ENCODE measurements around the gene STXBP4. TPM values are rescaled to one million over a fixed set of nuclear protein-coding genes. Genes with fewer than 3 reads are reported as not detected.

The STXBP4 gene
- total and polyA plus RNA-seq, 2 donors (not counting 3 experiments of a cell fraction or from before 2014, with no cell fraction given), result 1.9 to 12.9 TPM

GRCh38 chr17:55155856-55156560 is 187.4 kb downstream of the STXBP4 start:
- CTCF ChIA-PET, result interaction anchor here (1.2 to 1.6 kb wide), 3 partner anchors 12 to 358 kb away, joined by 3 read pairs; no protein-coding TSS in a partner anchor
- Histone ChIP-seq H3K9me1 (replicated peaks; ENCODE audit: control insufficient read depth, extremely low read depth, insufficient read depth, low read length) (no peaks in the 10 kb centered on the region), H3K4me2 (ENCODE audit: insufficient read depth, low read length) (no peak overlapping the region), H3K27ac (ENCODE audit: insufficient read depth, low read depth, low read length) (no peak overlapping the region), H2AFZ (ENCODE audit: low read depth, low read length) (no peak overlapping the region), H3K4me3 (replicated peaks in 1 of 3; ENCODE audit: insufficient read depth in 1 of 3, low read depth in 1 of 3, low read length in 3 of 3) (no peak overlapping the region), H3K36me3 (ENCODE audit: control insufficient read depth in 2 of 2, extremely low read depth in 1 of 2, insufficient read depth in 2 of 2, low read length in 2 of 2) (no peaks in the 10 kb centered on the region), H4K20me1 (replicated peaks; ENCODE audit: control insufficient read depth, extremely low read depth, insufficient read depth, low read length) (no peaks in the 10 kb centered on the region), H3K9me3 (replicated peaks; ENCODE audit: control insufficient read depth, insufficient read depth, low read length) (no peaks in the 10 kb centered on the region), H3K9ac (replicated peaks; ENCODE audit: extremely low read depth, insufficient read depth, low read length) (no peak overlapping the region), H3K27me3 (ENCODE audit: control insufficient read depth in 2 of 2, insufficient read depth in 2 of 2, low read length in 2 of 2) (no peaks in the 10 kb centered on the region), H3K79me2 (ENCODE audit: control insufficient read depth, insufficient read depth, low read length) (no peaks in the 10 kb centered on the region), H3K4me1 (ENCODE audit: control insufficient read depth, extremely low read depth, insufficient read depth, low read length) (peaks cover 16% of the 10 kb centered on the region)
- BruUV-seq (replicated peaks), result no TSS peak
- DNase-seq (ENCODE audit: low read depth, low spot score) (no peak), FAIRE-seq (no peak)
- TF ChIP-seq, protein P1, sequence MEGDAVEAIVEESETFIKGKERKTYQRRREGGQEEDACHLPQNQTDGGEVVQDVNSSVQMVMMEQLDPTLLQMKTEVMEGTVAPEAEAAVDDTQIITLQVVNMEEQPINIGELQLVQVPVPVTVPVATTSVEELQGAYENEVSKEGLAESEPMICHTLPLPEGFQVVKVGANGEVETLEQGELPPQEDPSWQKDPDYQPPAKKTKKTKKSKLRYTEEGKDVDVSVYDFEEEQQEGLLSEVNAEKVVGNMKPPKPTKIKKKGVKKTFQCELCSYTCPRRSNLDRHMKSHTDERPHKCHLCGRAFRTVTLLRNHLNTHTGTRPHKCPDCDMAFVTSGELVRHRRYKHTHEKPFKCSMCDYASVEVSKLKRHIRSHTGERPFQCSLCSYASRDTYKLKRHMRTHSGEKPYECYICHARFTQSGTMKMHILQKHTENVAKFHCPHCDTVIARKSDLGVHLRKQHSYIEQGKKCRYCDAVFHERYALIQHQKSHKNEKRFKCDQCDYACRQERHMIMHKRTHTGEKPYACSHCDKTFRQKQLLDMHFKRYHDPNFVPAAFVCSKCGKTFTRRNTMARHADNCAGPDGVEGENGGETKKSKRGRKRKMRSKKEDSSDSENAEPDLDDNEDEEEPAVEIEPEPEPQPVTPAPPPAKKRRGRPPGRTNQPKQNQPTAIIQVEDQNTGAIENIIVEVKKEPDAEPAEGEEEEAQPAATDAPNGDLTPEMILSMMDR (IDR thresholded peaks at IDR 0.05; ENCODE audit: extremely low read depth in 1 of 2, insufficient read depth in 1 of 2, low read depth in 1 of 2, low read length in 2 of 2), result no peak
- intact Hi-C loops (cut with micrococcal nuclease), result loop anchor here (5.0 kb wide), 1 partner anchor 34 kb away; no protein-coding TSS in a partner anchor
- dilution Hi-C loops (cut with MboI; ENCODE audit: extremely low pct_ligation_motif_present, low sequenced_read_pairs), result no loop called here
- POLR2A ChIA-PET, result no interaction called here

GRCh38 chr17:55157165-55157564 is 188.6 kb downstream of the STXBP4 start:
- Histone ChIP-seq H3K9me3 (replicated peaks; ENCODE audit: control insufficient read depth, insufficient read depth, low read length) (no peaks in the 10 kb centered on the region), H3K4me1 (ENCODE audit: control insufficient read depth, extremely low read depth, insufficient read depth, low read length) (peaks cover 20% of the 10 kb centered on the region), H3K79me2 (ENCODE audit: control insufficient read depth, insufficient read depth, low read length) (no peaks in the 10 kb centered on the region), H3K27ac (ENCODE audit: insufficient read depth, low read depth, low read length) (no peak overlapping the region), H3K4me2 (ENCODE audit: insufficient read depth, low read length) (no peak overlapping the region), H3K4me3 (replicated peaks in 1 of 3; ENCODE audit: insufficient read depth in 1 of 3, low read depth in 1 of 3, low read length in 3 of 3) (no peak overlapping the region), H3K9ac (replicated peaks; ENCODE audit: extremely low read depth, insufficient read depth, low read length) (no peak overlapping the region), H3K27me3 (ENCODE audit: control insufficient read depth in 2 of 2, insufficient read depth in 2 of 2, low read length in 2 of 2) (no peaks in the 10 kb centered on the region), H4K20me1 (replicated peaks; ENCODE audit: control insufficient read depth, extremely low read depth, insufficient read depth, low read length) (no peaks in the 10 kb centered on the region), H2AFZ (ENCODE audit: low read depth, low read length) (no peak overlapping the region), H3K9me1 (replicated peaks; ENCODE audit: control insufficient read depth, extremely low read depth, insufficient read depth, low read length) (no peaks in the 10 kb centered on the region), H3K36me3 (ENCODE audit: control insufficient read depth in 2 of 2, extremely low read depth in 1 of 2, insufficient read depth in 2 of 2, low read length in 2 of 2) (no peaks in the 10 kb centered on the region)
- TF ChIP-seq, protein P1 (IDR thresholded peaks at IDR 0.05; ENCODE audit: extremely low read depth in 1 of 2, insufficient read depth in 1 of 2, low read depth in 1 of 2, low read length in 2 of 2), result no peak
- no peak for TF ChIP-seq POLR2A (IDR thresholded peaks at IDR 0.05; ENCODE audit: low read depth, low read length)
- no peak for TF ChIP-seq JUN (IDR thresholded peaks at IDR 0.05; ENCODE audit: borderline replicate concordance, insufficient read depth, insufficient read length, low read depth)
- no peak for TF ChIP-seq GATA2 (IDR thresholded peaks at IDR 0.05; ENCODE audit: insufficient read depth, insufficient read length, low read depth, low read length)
- TF ChIP-seq POLR2AphosphoS5 (IDR thresholded peaks at IDR 0.05; ENCODE audit: insufficient read depth, low read depth, low read length), result no peak
- TF ChIP-seq FOS (IDR thresholded peaks at IDR 0.05; ENCODE audit: borderline replicate concordance, insufficient read depth, low read length), result no peak
- TF ChIP-seq, protein P2, sequence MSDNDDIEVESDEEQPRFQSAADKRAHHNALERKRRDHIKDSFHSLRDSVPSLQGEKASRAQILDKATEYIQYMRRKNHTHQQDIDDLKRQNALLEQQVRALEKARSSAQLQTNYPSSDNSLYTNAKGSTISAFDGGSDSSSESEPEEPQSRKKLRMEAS (IDR thresholded peaks at IDR 0.05; ENCODE audit: insufficient read depth, insufficient read length), result no peak
- TF ChIP-seq MYC (IDR thresholded peaks at IDR 0.05; ENCODE audit: low read depth, low read length), result no peak
- TF ChIP-seq EZH2 (IDR thresholded peaks at IDR 0.05; ENCODE audit: borderline replicate concordance, low read depth, low read length, severe bottlenecking), result no peak
- FAIRE-seq (no peak), DNase-seq (ENCODE audit: low read depth, low spot score) (no peak)
- no TSS peak for BruUV-seq (replicated peaks)
- intact Hi-C loops (cut with micrococcal nuclease), result loop anchor here (5.0 kb wide), 1 partner anchor 35 kb away; no protein-coding TSS in a partner anchor
- CTCF ChIA-PET, result no interaction called here
- POLR2A ChIA-PET, result no interaction called here
- dilution Hi-C loops (cut with MboI; ENCODE audit: extremely low pct_ligation_motif_present, low sequenced_read_pairs), result no loop called here
